Osteocyte (in vitro differentiated cells): ENCODE results near the gene TNFSF10. TPM values are rescaled to one million over a fixed set of nuclear protein-coding genes. Genes with fewer than 3 reads are reported as not detected.

Experiments used
- DNase-seq: peaks from one replicate; pipeline ENCODE4 v3.0.0; 2021; ENCODE audit warnings: mixed read lengths; ENCODE audit not compliant: unreplicated experiment; ENCODE audit errors: extremely low spot score
- H3K27ac Mint-ChIP-seq: one replicate; pipeline ENCODE4 v1.8.0; 2021; ENCODE audit warnings: mild to moderate bottlenecking, mixed read lengths; ENCODE audit not compliant: unreplicated experiment
- H3K27me3 Mint-ChIP-seq: one replicate; pipeline ENCODE4 v1.8.0; 2021; ENCODE audit warnings: mixed read lengths; ENCODE audit not compliant: unreplicated experiment
- H3K36me3 Mint-ChIP-seq: one replicate; pipeline ENCODE4 v1.8.0; 2021; ENCODE audit warnings: mixed read lengths; ENCODE audit not compliant: unreplicated experiment
- H3K4me1 Mint-ChIP-seq: one replicate; pipeline ENCODE4 v1.8.0; 2021; ENCODE audit warnings: mixed read lengths; ENCODE audit not compliant: unreplicated experiment
- H3K4me3 Mint-ChIP-seq: one replicate; pipeline ENCODE4 v1.8.0; 2021; ENCODE audit warnings: mild to moderate bottlenecking, moderate library complexity, mixed read lengths; ENCODE audit not compliant: unreplicated experiment
- H3K9me3 Mint-ChIP-seq: one replicate; pipeline ENCODE4 v1.8.0; 2021; ENCODE audit warnings: mixed read lengths; ENCODE audit not compliant: unreplicated experiment
- CTCF ChIP-seq: fragments of 200-600 bp; sonication (generic); IDR thresholded peaks from 2 replicates; pipeline ENCODE4 v1.5.0; 2021; ENCODE audit warnings: antibody characterized with exemption, mild to moderate bottlenecking, moderate library complexity
- total RNA-seq: library from RNA; stranded (reverse); gene quantifications from 2 replicates; pipeline ENCODE4 v1.2.1, GENCODE V29; 2021

Gene TNFSF10
- total RNA-seq, 1 donor from 2014 or later, result not detected

- peak overlapping the region; percentile 69 for H3K4me3 Mint-ChIP-seq
- H3K27me3 Mint-ChIP-seq, result no peaks in the 10 kb centered on the region
- no peak for DNase-seq
- TF ChIP-seq CTCF, result no peak
- peak overlapping the region; percentile 92 for H3K27ac Mint-ChIP-seq
- no peaks in the 10 kb centered on the region for H3K36me3 Mint-ChIP-seq
- H3K4me1 Mint-ChIP-seq, result peaks cover 18% of the 10 kb centered on the region
- H3K9me3 Mint-ChIP-seq, result peaks cover 7% of the 10 kb centered on the region
Measured at GRCh38 chr3:172562871-172563865, 39.9 kb upstream of the TNFSF10 start.

GRCh38 chr3:172561897-172562640, 38.8 kb upstream of the TNFSF10 start:
- no peak for TF ChIP-seq CTCF
- Mint-ChIP-seq H3K9me3 (no peaks in the 10 kb centered on the region), H3K4me3 (no peak overlapping the region), H3K4me1 (peaks cover 18% of the 10 kb centered on the region), H3K27me3 (no peaks in the 10 kb centered on the region), H3K36me3 (no peaks in the 10 kb centered on the region), H3K27ac (peak overlapping the region; percentile 19)
- DNase-seq, result no peak

- no peaks in the 10 kb centered on the region for H3K9me3 Mint-ChIP-seq
- H3K27me3 Mint-ChIP-seq, result no peaks in the 10 kb centered on the region
- no peak overlapping the region for H3K4me3 Mint-ChIP-seq
- H3K36me3 Mint-ChIP-seq, result no peaks in the 10 kb centered on the region
- no peak overlapping the region for H3K27ac Mint-ChIP-seq
- TF ChIP-seq CTCF, result no peak
- peaks cover 18% of the 10 kb centered on the region for H3K4me1 Mint-ChIP-seq
- DNase-seq, result no peak
Measured at GRCh38 chr3:172560586-172560985, 37.4 kb upstream of the TNFSF10 start.

- H3K27me3 Mint-ChIP-seq, result no peaks in the 10 kb centered on the region
- H3K27ac Mint-ChIP-seq, result no peak overlapping the region
- no peak overlapping the region for H3K4me3 Mint-ChIP-seq
- DNase-seq, result no peak
- TF ChIP-seq CTCF, result no peak
- peaks cover 18% of the 10 kb centered on the region for H3K4me1 Mint-ChIP-seq
- H3K9me3 Mint-ChIP-seq, result no peaks in the 10 kb centered on the region
- no peaks in the 10 kb centered on the region for H3K36me3 Mint-ChIP-seq
Measured at GRCh38 chr3:172560026-172560425, 36.8 kb upstream of the TNFSF10 start.

- DNase-seq, result no peak
- TF ChIP-seq CTCF, result no peak
- no peaks in the 10 kb centered on the region for H3K9me3 Mint-ChIP-seq
- peaks cover 1% of the 10 kb centered on the region for H3K27me3 Mint-ChIP-seq
- no peaks in the 10 kb centered on the region for H3K36me3 Mint-ChIP-seq
- peaks cover 18% of the 10 kb centered on the region for H3K4me1 Mint-ChIP-seq
- no peak overlapping the region for H3K27ac Mint-ChIP-seq
- H3K4me3 Mint-ChIP-seq, result no peak overlapping the region
Measured at GRCh38 chr3:172559020-172559419, 35.8 kb upstream of the TNFSF10 start.
